ENCODE data around the gene ARHGAP32. TPM values are rescaled to one million over a fixed set of nuclear protein-coding genes. Genes with fewer than 3 reads are reported as not detected.

ARHGAP32 gene
- total RNA-seq, 1 donor from 2014 or later: 38.4 TPM

GRCh38 chr11:129213261-129213660 is 21.1 kb upstream of the ARHGAP32 start:
- Mint-ChIP-seq H3K27me3 (ENCODE audit: low read depth) (no peaks in the 10 kb centered on the region), H3K9me3 (no peaks in the 10 kb centered on the region), H3K4me3 (no peak overlapping the region), H3K36me3 (ENCODE audit: low read depth) (no peaks in the 10 kb centered on the region), H3K4me1 (peaks cover 45% of the 10 kb centered on the region), H3K27ac (ENCODE audit: unreplicated experiment) (no peak overlapping the region)
- DNase-seq (ENCODE audit: low read depth, low spot score): no peak
- no peak for TF ChIP-seq CTCF (conservative IDR thresholded peaks at IDR 0.05)

- DNase-seq (ENCODE audit: low read depth, low spot score): no peak
- peaks cover 46% of the 10 kb centered on the region for H3K4me1 Mint-ChIP-seq
- H3K4me3 Mint-ChIP-seq: no peak overlapping the region
- no peak overlapping the region for H3K27ac Mint-ChIP-seq (ENCODE audit: unreplicated experiment)
- no peaks in the 10 kb centered on the region for H3K27me3 Mint-ChIP-seq (ENCODE audit: low read depth)
- TF ChIP-seq CTCF (conservative IDR thresholded peaks at IDR 0.05): no peak
- peaks cover 6% of the 10 kb centered on the region for H3K36me3 Mint-ChIP-seq (ENCODE audit: low read depth)
- peaks cover 3% of the 10 kb centered on the region for H3K9me3 Mint-ChIP-seq
These were observed 19.3 kb upstream of the ARHGAP32 start for GRCh38 chr11:129211397-129211796.

- Mint-ChIP-seq H3K4me3 (no peak overlapping the region), H3K36me3 (ENCODE audit: low read depth) (peaks cover 6% of the 10 kb centered on the region), H3K27ac (ENCODE audit: unreplicated experiment) (no peak overlapping the region), H3K27me3 (ENCODE audit: low read depth) (no peaks in the 10 kb centered on the region), H3K4me1 (peaks cover 43% of the 10 kb centered on the region), H3K9me3 (peaks cover 3% of the 10 kb centered on the region)
- no peak for TF ChIP-seq CTCF (conservative IDR thresholded peaks at IDR 0.05)
- DNase-seq (ENCODE audit: low read depth, low spot score): no peak
These were observed 18.7 kb upstream of the ARHGAP32 start for GRCh38 chr11:129210831-129211181.

GRCh38 chr11:129209891-129210830 is 18.0 kb upstream of the ARHGAP32 start:
- Mint-ChIP-seq H3K27ac (ENCODE audit: unreplicated experiment) (no peak overlapping the region), H3K27me3 (ENCODE audit: low read depth) (no peaks in the 10 kb centered on the region), H3K4me3 (no peak overlapping the region), H3K36me3 (ENCODE audit: low read depth) (peaks cover 6% of the 10 kb centered on the region), H3K9me3 (peaks cover 3% of the 10 kb centered on the region), H3K4me1 (peaks cover 38% of the 10 kb centered on the region)
- TF ChIP-seq CTCF (conservative IDR thresholded peaks at IDR 0.05): no peak
- DNase-seq (ENCODE audit: low read depth, low spot score): no peak

GRCh38 chr11:129208863-129209262 is 16.7 kb upstream of the ARHGAP32 start:
- Mint-ChIP-seq H3K9me3 (peaks cover 3% of the 10 kb centered on the region), H3K27me3 (ENCODE audit: low read depth) (no peaks in the 10 kb centered on the region), H3K36me3 (ENCODE audit: low read depth) (peaks cover 6% of the 10 kb centered on the region), H3K4me3 (no peak overlapping the region), H3K27ac (ENCODE audit: unreplicated experiment) (no peak overlapping the region), H3K4me1 (peaks cover 38% of the 10 kb centered on the region)
- no peak for DNase-seq (ENCODE audit: low read depth, low spot score)
- no peak for TF ChIP-seq CTCF (conservative IDR thresholded peaks at IDR 0.05)

All from neural crest cell (in vitro differentiated cells).